Measurements from ENCODE around the gene DGKE. TPM values are rescaled to one million over a fixed set of nuclear protein-coding genes. Genes with fewer than 3 reads are reported as not detected.

Gene DGKE
- total RNA-seq (2014; rRNA removed; shearing (Covaris generic)): 2.0 and 3.6 TPM in 2 replicates

GRCh38 chr17:56833809-56834379, at the start of gene DGKE, which contains the start of gene C17orf67:
Gene DGKE (plus strand): TSS chr17:56834151. CDS start chr17:56834796, 645 bp downstream.
Gene C17orf67 (minus strand): TSS chr17:56833920. CDS start chr17:56815810, 18,110 bp downstream.
- peak; percentile 98 for DNase-seq
- Histone ChIP-seq H3K4me3 (ENCODE audit: insufficient read depth, low read depth, low read length) (peak within 1 kb of the TSS; percentile 90), H3K36me3 (replicated peaks; ENCODE audit: control insufficient read depth, insufficient read depth, low read length) (no peaks in the 10 kb centered on the region; the same call in none of the 2 replicates), H3K27me3 (ENCODE audit: control insufficient read depth, insufficient read depth, low read length) (peaks cover 13% of the 10 kb centered on the region)

- Histone ChIP-seq H3K27me3 (ENCODE audit: control insufficient read depth, insufficient read depth, low read length) (peaks cover 8% of the 10 kb centered on the region), H3K36me3 (replicated peaks; ENCODE audit: control insufficient read depth, insufficient read depth, low read length) (no peaks in the 10 kb centered on the region), H3K4me3 (ENCODE audit: insufficient read depth, low read depth, low read length) (no peak overlapping the region)
- DNase-seq: no peak
These were observed 48.5 kb upstream of the DGKE start for GRCh38 chr17:56785405-56785804.

- Histone ChIP-seq H3K27me3 (ENCODE audit: control insufficient read depth, insufficient read depth, low read length) (peaks cover 2% of the 10 kb centered on the region; the same call in 1 of the 2 replicates), H3K36me3 (replicated peaks; ENCODE audit: control insufficient read depth, insufficient read depth, low read length) (no peaks in the 10 kb centered on the region), H3K4me3 (ENCODE audit: insufficient read depth, low read depth, low read length) (no peak overlapping the region)
- no peak for DNase-seq
These were observed 47.8 kb upstream of the DGKE start for GRCh38 chr17:56785997-56786680.

GRCh38 chr17:56786989-56787482, 46.9 kb upstream of the DGKE start:
- no peak for DNase-seq
- Histone ChIP-seq H3K4me3 (ENCODE audit: insufficient read depth, low read depth, low read length) (no peak overlapping the region), H3K36me3 (replicated peaks; ENCODE audit: control insufficient read depth, insufficient read depth, low read length) (no peaks in the 10 kb centered on the region), H3K27me3 (ENCODE audit: control insufficient read depth, insufficient read depth, low read length) (no peaks in the 10 kb centered on the region)

GRCh38 chr17:56792267-56792666, 41.7 kb upstream of the DGKE start:
- no peak for DNase-seq
- Histone ChIP-seq H3K27me3 (ENCODE audit: control insufficient read depth, insufficient read depth, low read length) (no peaks in the 10 kb centered on the region), H3K4me3 (ENCODE audit: insufficient read depth, low read depth, low read length) (no peak overlapping the region), H3K36me3 (replicated peaks; ENCODE audit: control insufficient read depth, insufficient read depth, low read length) (no peaks in the 10 kb centered on the region)

GRCh38 chr17:56793531-56793930, 40.4 kb upstream of the DGKE start:
- no peak for DNase-seq

GRCh38 chr17:56793957-56794356, 40.0 kb upstream of the DGKE start:
- Histone ChIP-seq H3K36me3 (replicated peaks; ENCODE audit: control insufficient read depth, insufficient read depth, low read length) (no peaks in the 10 kb centered on the region), H3K4me3 (ENCODE audit: insufficient read depth, low read depth, low read length) (no peak overlapping the region), H3K27me3 (ENCODE audit: control insufficient read depth, insufficient read depth, low read length) (no peaks in the 10 kb centered on the region)
- no peak for DNase-seq

More at GRCh38 chr17:56793531-56793930, 40.4 kb upstream of the DGKE start:
- Histone ChIP-seq H3K36me3 (replicated peaks; ENCODE audit: control insufficient read depth, insufficient read depth, low read length) (no peaks in the 10 kb centered on the region), H3K4me3 (ENCODE audit: insufficient read depth, low read depth, low read length) (no peak overlapping the region), H3K27me3 (ENCODE audit: control insufficient read depth, insufficient read depth, low read length) (no peaks in the 10 kb centered on the region)

GRCh38 chr17:56795221-56795865, 38.6 kb upstream of the DGKE start:
- no peak overlapping the region for H3K4me3 ChIP-seq (ENCODE audit: insufficient read depth, low read depth, low read length)
- H3K36me3 ChIP-seq (replicated peaks; ENCODE audit: control insufficient read depth, insufficient read depth, low read length): no peaks in the 10 kb centered on the region
- DNase-seq: no peak
- no peaks in the 10 kb centered on the region for H3K27me3 ChIP-seq (ENCODE audit: control insufficient read depth, insufficient read depth, low read length)

GRCh38 chr17:56796536-56796935, 37.4 kb upstream of the DGKE start:
- no peak for DNase-seq
- Histone ChIP-seq H3K36me3 (replicated peaks; ENCODE audit: control insufficient read depth, insufficient read depth, low read length) (no peaks in the 10 kb centered on the region), H3K27me3 (ENCODE audit: control insufficient read depth, insufficient read depth, low read length) (no peaks in the 10 kb centered on the region), H3K4me3 (ENCODE audit: insufficient read depth, low read depth, low read length) (no peak overlapping the region)

GRCh38 chr17:56798916-56799315, 35.0 kb upstream of the DGKE start:
- no peaks in the 10 kb centered on the region for H3K36me3 ChIP-seq (replicated peaks; ENCODE audit: control insufficient read depth, insufficient read depth, low read length)
- no peak overlapping the region for H3K4me3 ChIP-seq (ENCODE audit: insufficient read depth, low read depth, low read length)
- no peaks in the 10 kb centered on the region for H3K27me3 ChIP-seq (ENCODE audit: control insufficient read depth, insufficient read depth, low read length)
- DNase-seq: peak; percentile 67

- DNase-seq: no peak
These were observed 32.3 kb upstream of the DGKE start for GRCh38 chr17:56801459-56802178.

GRCh38 chr17:56803071-56803470, 30.9 kb upstream of the DGKE start:
- Histone ChIP-seq H3K4me3 (ENCODE audit: insufficient read depth, low read depth, low read length) (no peak overlapping the region), H3K36me3 (replicated peaks; ENCODE audit: control insufficient read depth, insufficient read depth, low read length) (no peaks in the 10 kb centered on the region), H3K27me3 (ENCODE audit: control insufficient read depth, insufficient read depth, low read length) (no peaks in the 10 kb centered on the region)
- DNase-seq: no peak

More at GRCh38 chr17:56801459-56802178, 32.3 kb upstream of the DGKE start:
- H3K4me3 ChIP-seq (ENCODE audit: insufficient read depth, low read depth, low read length): no peak overlapping the region
- no peaks in the 10 kb centered on the region for H3K27me3 ChIP-seq (ENCODE audit: control insufficient read depth, insufficient read depth, low read length)
- H3K36me3 ChIP-seq (replicated peaks; ENCODE audit: control insufficient read depth, insufficient read depth, low read length): no peaks in the 10 kb centered on the region

- Histone ChIP-seq H3K27me3 (ENCODE audit: control insufficient read depth, insufficient read depth, low read length) (no peaks in the 10 kb centered on the region), H3K36me3 (replicated peaks; ENCODE audit: control insufficient read depth, insufficient read depth, low read length) (no peaks in the 10 kb centered on the region), H3K4me3 (ENCODE audit: insufficient read depth, low read depth, low read length) (no peak overlapping the region)
- DNase-seq: no peak
These were observed 29.5 kb upstream of the DGKE start for GRCh38 chr17:56804454-56804853.

- Histone ChIP-seq H3K27me3 (ENCODE audit: control insufficient read depth, insufficient read depth, low read length) (no peaks in the 10 kb centered on the region), H3K36me3 (replicated peaks; ENCODE audit: control insufficient read depth, insufficient read depth, low read length) (no peaks in the 10 kb centered on the region), H3K4me3 (ENCODE audit: insufficient read depth, low read depth, low read length) (no peak overlapping the region)
- DNase-seq: no peak
These were observed 27.0 kb upstream of the DGKE start for GRCh38 chr17:56806949-56807348.

Data from H7 (cell line).